Measurements from ENCODE around the gene KDM5B.
"Not testable (repeated sequence)": the region's sequence is repeated elsewhere in the genome, so short reads cannot be mapped to it uniquely, and the experiment has no call there.

The KDM5B gene

DNA sequence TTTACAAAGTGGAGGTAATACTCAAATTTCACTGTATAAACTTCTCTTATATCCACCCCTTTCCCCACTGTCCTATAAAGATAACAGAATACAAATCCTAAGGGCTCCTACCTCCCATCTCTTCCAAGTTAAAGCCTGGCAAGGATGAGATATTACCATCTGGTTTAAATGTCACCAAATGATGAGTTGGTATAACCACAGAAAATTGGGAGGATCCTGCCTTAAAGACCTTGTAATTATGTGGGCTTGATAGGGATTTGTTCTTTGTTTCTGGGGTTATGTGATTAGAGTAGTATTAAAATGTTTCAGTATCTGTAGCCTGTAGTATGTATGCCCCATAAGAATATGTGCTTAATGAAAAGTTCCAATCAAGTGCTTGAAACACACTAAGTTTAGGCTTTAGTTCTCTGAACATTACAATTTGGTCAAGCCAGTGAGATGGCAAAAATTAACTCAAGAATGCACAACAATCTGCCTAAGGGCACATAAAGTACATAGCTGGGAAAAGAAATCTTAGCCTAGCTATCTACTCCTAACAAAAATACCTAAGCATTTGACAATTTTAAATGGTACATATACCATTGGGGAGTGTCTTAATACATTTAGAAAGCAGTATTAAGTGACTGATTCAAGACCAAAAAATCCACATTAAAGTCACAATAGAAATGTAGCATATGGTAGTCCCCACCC lies 14.0 kb downstream of the KDM5B start:
- no peak for DNase-seq (ENCODE audit: extremely low read depth in 1 of 2, low read depth in 1 of 2)

DNA sequence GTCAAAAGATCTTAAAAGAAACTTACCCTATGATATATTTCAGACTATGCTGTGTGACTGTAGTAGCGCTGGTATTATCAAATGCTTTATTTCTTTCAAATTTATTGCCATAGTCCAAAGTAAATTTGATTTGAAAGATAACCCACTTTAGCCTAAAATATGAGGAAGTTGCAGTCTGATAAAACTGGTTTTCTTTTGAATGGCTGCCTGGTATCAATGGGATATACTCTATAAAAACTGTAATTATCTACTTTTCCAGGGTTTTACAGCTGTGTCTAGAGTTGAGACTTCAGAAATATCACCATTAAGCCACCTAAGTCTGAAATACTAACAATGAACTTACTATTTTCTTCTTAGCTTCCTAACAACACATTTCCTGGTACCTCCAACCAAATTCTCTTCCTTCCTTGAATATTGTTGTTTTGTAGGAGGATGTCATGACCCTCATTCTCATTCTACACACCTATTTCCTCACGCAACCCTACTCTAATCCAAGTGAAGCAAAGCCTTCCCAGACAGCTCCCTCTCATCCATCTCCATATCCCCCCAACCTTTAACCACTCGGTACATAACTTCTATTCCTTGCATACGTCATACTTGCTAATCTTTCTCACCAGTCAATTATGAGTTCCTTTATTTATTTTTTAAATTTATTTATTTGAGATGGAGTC lies 17.0 kb downstream of the KDM5B start:
- DNase-seq (ENCODE audit: extremely low read depth in 1 of 2, low read depth in 1 of 2): no peak

DNA sequence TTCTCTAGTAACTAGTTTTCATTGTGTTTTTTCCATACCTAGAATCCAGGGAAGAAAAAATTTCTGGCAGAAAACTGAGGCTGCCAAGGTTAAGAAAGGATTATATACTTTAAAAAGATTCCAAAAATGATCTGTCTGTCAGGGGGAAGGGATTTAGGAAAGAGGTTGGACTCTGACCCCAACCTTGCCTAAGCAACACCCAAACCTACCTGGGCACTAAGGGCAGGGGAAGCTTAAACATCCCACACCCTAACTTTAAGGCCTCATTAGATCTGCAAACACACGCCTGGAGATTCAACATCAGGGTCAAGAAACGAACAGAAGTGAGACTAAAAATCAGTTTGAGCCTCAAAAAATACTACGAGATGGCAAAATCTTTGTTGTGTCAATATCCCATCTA lies 19.4 kb downstream of the KDM5B start:
- DNase-seq (ENCODE audit: extremely low read depth in 1 of 2, low read depth in 1 of 2): no peak

DNA sequence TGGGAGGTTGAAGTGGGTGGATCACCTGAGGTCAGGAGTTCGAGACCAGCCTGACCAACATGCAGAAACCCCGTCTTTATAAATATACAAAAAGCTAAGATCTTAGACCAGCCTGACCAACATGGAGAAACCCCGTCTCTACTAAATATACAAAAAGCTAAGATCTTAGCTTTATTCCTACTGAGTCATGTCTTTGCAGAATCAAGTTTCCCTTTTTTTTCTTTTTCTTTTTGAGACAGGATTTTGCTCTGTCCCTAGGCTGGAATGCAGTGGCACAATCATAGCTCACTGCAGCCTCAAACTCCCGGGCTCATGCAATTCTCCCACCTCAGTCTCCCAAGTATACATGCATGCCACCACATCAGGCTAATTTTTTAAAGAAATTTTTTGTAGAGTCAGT lies 21.4 kb downstream of the KDM5B start:
- DNase-seq (ENCODE audit: extremely low read depth in 1 of 2, low read depth in 1 of 2): no peak

DNA sequence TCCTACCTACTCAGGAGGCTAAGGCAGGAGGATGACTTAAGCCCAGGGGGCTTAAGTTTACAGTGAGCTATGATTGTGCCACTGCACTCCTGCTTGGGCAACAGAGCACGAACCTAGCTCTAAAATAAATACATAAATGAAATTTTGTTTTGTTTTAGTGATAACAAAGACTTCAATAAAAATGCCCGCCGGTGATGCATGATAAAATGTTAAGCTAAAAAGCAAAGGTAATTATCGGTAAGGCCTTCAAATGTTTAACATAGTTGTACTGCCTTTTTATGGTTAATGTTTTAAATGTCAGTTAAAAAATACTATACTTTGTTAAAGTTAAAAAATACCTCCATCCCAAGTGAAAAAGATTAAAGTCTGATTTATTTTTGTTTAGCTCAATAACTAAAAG lies 27.0 kb downstream of the KDM5B start:
- DNase-seq (ENCODE audit: extremely low read depth in 1 of 2, low read depth in 1 of 2): no peak

DNA sequence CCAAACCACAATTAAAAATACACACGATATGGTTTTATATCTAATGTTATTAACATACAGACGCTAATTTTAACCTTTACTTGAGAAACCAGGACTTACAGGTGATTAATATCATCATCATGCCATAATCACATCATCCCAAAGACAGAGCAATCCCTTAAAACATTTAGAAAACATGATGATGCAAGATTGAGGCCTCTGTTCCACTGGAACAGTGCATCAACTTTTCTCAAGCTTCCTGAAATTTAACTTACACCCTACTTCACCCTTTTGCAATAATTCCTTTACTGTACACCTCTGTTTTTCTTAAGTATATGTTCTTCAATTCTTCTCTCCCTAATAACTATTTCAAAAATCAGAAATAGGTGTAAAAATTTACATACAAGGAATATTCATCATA lies 38.1 kb downstream of the KDM5B start:
- DNase-seq (ENCODE audit: extremely low read depth in 1 of 2, low read depth in 1 of 2): no peak

DNA sequence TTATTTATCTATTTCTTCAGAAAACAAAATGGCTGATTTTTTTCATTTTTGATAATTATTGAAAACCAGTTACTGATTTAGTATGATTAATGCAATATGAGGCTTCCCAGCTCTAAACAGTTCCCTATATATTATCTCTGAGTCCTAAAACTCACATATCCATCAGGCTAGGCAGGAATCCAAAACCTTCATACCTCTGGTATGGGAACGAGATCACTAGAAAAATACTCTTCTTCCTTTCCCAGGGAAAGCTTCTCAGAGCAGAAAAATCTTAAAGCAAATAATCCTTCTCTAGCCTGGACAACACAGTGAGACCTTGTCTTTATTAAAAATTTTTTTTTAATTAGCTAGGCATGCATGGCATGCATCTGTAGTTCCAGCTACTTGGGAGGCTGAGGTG lies 42.5 kb downstream of the KDM5B start:
- DNase-seq (ENCODE audit: extremely low read depth in 1 of 2, low read depth in 1 of 2): no peak

DNA sequence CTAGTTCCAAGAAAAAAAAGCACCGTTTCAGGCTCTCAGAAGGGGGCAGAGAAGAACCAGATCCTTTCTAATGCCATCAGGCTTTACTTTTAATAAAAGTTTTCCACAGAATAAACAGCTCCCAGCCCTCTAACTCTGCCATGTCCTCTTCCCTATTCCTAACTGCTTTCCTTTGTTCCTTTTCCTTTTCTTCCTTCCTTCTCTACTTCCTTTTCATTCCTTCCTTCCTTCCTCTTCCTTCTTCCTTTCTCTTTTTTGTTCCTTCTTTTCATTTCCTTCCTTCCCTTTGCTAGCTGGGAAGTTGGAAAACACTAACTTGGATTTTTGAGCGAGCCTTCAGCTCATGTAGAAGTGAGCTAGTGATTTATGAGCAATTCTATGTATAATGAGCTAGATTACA lies 46.2 kb downstream of the KDM5B start:
- DNase-seq (ENCODE audit: extremely low read depth in 1 of 2, low read depth in 1 of 2): no peak

DNA sequence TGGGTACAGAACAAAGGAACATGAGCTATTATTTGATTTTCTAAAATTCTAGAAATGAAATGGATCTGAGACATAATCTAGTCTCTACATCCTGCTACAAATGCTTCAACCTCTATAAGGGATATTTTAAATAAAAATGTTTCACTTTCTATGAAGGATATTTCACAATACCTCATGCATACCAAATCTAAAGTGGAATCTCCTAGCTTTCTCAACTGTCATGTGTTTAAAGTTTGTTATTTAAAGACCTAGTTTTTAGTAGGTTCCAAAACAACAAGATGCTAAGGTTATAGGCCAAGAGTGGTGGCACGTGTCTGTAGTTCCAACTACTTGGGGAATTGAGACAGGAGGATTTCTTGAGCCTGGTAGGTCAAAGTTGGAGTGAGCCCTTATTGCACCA lies 47.6 kb downstream of the KDM5B start:
- DNase-seq (ENCODE audit: extremely low read depth in 1 of 2, low read depth in 1 of 2): no peak

DNA sequence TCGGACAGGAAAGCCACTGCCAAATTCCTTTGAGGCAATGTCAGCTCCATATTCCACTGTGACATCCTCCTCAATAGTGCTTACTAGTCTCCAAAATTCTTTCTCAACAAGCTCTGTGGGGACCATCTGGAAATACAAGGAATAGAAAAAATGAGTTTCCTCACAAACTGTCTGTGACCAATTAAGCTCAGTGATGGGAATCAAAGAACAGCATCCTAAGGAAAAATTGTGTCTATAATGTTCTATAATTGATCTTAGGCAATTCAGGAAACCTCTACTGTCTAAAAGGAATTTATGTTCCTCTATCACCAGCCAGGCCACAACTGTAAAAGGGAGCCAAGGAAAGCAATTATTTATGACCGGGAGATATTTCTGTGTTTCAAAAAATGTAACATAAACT lies 51.8 kb downstream of the KDM5B start:
- no peak for DNase-seq (ENCODE audit: extremely low read depth in 1 of 2, low read depth in 1 of 2)

DNA sequence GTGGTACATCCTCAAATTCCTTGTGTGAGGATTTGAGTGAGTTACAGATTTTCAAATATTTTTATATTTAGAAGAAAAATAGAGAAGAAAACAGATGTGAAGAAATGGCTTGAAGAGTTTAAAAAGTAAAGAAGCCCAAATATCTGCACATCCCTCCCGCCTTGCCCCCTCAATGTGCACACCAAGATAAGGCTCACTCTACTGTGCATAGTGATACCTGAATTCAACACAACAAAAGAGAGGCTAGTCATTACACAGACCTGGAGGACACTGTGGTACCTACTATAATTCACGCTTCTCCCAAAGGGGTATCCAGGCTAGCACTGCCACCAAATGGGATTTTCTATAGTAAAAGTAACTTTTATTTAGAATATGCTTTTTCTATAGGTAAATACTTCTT lies 53.9 kb downstream of the KDM5B start:
- DNase-seq (ENCODE audit: extremely low read depth in 1 of 2, low read depth in 1 of 2): no peak

DNA sequence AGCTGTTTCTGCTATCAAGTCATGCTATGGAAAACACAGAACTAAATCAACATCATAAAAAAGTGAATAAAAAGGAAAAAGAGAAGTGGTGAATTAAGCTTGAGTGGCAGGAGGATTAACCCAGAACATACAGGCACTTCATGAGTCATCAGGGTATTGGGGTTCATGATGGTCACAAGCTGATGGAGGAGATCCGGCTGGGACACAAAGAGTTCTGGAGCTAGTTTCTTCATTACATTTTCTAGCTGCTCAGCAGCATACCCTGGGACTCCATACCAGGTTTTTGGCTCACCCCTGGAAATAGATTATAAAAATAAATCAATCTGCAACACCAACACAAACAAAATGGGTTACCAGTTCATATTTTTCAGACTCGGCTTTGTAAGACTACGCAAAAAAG lies 55.4 kb downstream of the KDM5B start:
- no peak for DNase-seq (ENCODE audit: extremely low read depth in 1 of 2, low read depth in 1 of 2)

DNA sequence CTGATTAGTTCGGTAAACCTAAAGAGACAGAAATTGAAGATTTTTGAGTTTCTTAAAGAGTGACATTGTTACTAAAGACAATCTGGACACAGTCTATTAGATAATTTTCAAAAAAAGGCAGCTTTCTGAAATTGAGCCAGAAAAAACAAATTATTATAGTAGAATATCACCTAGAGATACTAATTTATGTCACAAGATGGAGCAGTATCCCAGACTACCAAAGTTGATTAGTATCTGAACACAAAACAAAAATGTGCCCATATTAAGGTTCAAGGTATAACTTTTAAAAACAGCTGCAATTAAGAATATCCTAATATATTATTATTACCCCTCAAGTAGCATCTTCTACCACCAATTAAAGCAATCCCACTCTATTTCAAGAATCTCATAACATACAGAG lies 57.5 kb downstream of the KDM5B start:
- no peak for DNase-seq (ENCODE audit: extremely low read depth in 1 of 2, low read depth in 1 of 2)

DNA sequence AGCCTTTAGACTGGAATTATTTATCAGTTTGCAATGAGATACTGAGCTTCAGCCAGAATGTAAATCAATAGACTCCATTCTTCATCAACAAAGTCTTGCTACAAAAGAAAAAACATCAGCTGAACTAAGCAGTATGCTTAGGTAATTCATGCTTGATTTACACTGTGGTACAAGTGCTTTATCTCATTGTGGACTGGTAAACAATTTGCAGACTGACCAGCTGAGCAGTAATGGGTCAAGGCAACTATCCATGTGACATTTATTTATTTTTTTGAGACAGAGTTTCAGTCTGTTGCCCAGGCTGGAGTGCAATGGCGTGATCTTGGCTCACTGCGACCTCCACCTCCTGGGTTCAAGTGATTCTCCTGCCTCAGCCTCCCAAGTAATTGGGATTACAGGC lies 58.2 kb downstream of the KDM5B start:
- DNase-seq (ENCODE audit: extremely low read depth in 1 of 2, low read depth in 1 of 2): no peak

DNA sequence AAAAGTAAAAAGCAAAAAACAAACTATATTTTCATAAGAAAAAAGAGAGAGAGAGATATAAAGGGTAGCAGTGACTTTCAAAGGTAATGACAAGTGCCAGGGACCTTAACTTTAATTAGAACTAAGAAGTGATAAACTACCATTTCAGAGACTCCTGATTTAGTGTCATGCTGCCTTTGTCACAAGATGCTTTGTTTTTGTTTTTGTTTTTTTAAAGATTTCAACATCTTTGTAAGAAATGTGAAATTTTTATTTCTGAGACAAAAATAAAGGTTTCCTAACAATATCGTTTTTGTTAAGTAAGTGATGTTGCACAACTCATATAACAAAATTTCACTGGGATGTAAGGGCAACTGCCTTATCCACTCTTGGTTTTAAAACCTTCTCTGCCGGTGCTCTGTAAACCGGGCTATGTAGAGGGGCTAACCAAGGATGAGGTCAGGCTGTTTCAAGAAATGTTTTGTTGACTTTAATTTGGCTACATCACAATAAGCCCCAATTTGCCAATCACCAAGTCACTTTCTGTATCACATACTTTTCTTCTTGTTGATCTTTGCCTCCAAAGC lies 62.8 kb downstream of the KDM5B start:
- DNase-seq (ENCODE audit: extremely low read depth in 1 of 2, low read depth in 1 of 2): no peak

DNA sequence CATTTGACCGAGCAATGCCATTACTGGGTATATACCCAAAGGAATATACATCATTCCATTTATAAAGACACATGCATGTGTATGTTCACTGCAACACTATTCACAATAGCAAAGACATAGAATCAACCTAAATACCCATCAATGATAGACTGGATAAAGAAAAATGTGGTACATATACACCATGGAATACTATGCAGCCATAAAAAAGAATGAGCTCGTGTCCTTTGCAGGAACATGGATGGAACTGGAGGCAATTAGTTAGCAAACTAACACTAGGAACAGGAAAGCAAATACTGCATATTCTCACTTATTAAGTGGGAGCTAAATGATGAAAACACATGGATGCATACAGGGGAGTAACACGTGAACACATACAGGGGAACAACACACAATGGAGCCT lies 63.5 kb downstream of the KDM5B start:
- DNase-seq (ENCODE audit: extremely low read depth in 1 of 2, low read depth in 1 of 2): not testable (repeated sequence)

DNA sequence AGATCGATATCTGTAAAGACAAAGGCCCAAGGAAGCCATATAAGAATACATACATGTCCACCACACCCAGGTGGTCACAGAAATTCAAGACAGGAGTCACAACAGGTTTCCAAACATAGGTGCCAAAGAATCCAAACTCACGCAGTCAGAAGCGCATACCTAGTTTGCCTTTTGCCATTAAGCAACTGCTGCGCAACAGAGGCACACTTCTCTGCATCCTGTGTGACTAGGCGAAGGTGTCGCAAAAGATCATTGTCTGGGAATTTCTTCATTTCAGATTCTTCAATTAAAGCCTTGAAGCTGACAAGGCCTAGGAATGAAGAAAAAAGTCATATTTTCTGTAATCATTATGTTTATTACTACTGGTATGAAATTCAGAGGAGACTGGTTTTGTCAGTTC lies 65.7 kb downstream of the KDM5B start:
- no peak for DNase-seq (ENCODE audit: extremely low read depth in 1 of 2, low read depth in 1 of 2)

DNA sequence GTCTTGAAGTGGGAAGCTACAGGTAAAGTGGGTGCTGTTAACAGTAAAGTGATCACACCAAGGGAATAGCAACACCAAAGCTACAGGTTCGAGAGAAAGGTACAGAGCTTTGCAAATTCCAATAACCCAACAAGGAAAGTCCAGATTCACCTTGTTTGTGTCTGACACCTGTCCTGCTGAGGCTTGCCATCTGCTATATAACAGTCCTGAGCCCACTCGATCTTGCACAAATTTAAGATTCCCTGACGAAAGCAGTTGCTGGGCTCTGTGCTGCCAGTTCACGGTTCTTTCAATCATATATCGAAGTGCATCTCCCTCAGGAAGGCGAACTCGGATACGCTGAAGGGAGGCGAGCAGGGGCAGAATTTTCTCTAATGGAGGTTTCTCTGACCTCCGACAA lies 75.0 kb downstream of the KDM5B start:
- DNase-seq (ENCODE audit: extremely low read depth in 1 of 2, low read depth in 1 of 2): no peak

DNA sequence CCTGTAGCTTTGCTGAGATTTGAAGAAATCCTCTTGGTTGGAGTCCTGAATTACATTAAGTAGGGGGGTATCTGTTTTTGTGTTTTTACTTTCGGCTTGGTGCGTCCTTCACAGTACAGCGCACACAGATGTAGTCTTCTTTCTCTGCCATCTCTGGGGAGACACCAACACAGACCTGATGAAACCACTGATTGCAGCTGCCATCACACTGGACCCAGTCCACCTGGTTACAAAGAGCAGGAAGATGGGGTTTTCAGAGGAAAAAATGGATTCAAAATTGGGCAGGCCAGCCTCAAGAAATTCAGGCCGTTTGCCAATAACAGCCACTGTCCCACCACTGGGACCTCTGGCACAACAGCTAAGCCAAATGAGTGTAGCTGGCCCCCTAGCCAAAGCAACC lies 79.3 kb downstream of the KDM5B start:
- no peak for DNase-seq (ENCODE audit: extremely low read depth in 1 of 2, low read depth in 1 of 2)

DNA sequence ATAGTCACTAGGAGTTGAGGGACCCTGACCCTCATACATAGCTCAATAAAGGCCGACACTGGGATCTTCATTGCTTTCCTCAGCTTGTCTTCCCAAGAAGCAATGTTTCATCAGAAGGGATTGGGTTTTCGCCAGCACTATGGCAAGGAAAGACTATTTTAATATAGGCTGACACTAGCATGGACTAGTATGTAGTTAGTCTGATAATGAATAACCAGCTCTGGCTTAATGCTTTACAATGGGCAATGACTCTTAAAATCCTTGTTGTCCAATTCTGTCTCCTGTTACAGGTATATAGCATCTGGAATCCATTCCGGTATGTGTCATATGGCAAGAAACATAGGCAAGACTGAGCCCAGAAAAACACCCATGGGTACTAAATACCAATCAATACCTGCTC lies 82.7 kb downstream of the KDM5B start:
- no peak for DNase-seq (ENCODE audit: extremely low read depth in 1 of 2, low read depth in 1 of 2)

DNA sequence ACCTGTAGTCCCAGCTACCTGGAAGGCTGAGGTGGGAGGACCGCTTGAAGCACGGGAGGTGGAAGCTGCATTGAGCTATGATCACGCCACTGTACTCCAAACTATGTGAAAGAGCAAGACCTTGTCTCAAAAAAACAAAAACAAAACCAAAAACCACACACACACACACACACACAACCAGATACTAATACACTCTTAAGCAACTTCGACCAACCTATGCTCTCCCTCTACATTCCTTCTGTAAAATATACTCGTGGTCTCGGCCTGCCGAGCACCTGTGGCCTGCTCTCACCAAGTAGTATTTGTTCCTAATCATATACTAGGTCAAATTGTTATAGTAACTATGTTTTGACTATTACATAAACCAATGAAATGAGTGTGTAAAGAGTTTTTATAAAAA lies 84.5 kb downstream of the KDM5B start:
- DNase-seq (ENCODE audit: extremely low read depth in 1 of 2, low read depth in 1 of 2): no peak

DNA sequence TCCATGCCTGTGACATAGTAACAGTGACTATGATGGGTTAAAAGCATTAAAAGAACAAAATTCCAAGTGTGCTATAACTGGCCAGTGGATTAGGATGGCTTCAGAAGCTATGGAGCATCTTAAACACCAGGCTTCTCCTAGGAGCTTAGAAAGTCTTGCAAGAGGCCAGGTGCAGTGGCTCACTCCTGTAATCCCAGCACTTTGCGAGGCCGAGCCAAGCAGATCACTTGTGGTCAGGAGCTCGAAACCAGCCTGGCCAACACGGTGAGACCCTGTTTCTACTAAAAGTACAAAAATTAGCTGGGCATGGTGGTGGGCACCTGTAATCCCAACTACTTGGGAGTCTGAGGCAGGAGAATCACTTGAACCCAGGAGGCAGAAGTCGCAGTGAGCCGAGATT lies 85.2 kb downstream of the KDM5B start:
- not testable (repeated sequence) for DNase-seq (ENCODE audit: extremely low read depth in 1 of 2, low read depth in 1 of 2)

DNA sequence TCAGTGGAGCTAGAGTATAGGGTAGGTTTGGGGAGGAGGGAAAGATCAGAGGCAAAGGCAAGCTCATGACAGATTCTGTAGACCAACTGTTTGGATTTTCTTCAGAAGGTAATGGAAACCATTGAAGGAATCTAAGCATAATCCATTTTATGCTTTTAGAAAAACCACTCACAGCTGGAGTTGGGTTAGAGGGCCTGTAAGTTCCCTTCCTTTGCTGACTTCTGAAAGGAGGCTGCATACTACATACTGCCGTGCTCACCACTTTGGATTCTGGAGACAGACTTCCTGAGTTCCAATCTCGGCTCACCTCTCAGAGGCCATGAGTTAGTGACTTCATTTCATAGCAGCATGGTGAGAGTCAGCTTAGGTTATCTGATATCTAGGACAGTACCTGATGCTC lies 91.6 kb downstream of the KDM5B start:
- no peak for DNase-seq (ENCODE audit: extremely low read depth in 1 of 2, low read depth in 1 of 2)

Measured in activated CD8-positive, alpha-beta memory T cell treated with anti-CD3 and anti-CD28 coated beads for 1 hour (primary cell).